ENCODE results near the gene ZNHIT3. TPM values are rescaled to one million over a fixed set of nuclear protein-coding genes. Genes with fewer than 3 reads are reported as not detected.

Gene ZNHIT3
- total and polyA plus RNA-seq, 2 of the 13 experiments (the other 11 are each of a cell fraction or from before 2014, with no cell fraction given): 66.6 to 77.4 TPM

DNA sequence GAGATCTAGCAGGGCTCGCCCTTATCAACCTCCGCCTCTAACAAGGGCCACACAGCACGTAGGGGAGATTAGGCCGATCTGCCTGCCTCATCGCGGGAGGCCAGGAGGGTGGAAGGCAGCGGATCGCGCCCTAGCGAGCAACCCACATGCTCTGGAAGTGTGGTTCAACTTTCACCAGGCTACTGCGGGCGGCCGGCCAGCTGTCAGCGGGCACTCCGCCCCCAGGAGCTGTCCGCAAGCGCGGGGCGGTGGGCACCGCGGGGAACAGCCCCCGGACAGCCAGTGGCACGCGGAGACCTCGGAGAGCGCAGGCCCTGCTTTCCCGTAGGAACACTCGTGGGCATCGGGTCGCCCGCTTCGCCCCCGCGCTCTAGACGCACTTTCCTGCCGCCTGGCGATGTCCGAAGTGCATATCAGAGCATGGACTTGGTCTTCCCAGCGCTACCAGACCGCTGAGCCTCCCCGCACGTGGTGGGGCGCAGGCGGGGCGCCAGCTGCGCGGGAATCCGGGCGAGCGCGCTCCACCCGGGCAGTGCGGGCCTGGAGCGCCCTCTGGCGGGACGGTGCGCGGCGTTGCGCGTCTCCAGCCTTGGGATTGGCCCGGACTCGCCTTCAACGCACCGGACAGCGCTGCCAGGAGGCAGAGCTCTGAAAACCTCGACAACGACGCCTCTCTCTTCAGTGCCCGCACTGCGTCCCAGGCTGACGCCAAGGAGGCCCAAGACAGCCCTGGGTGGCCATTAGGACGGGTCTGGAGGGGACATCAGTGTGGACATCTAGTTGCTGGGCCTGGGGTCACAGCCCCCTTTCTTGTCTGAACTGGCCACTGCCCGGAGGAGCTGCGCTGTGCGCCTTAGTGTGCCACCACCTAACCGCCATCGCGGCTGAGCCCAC lies 3.6 kb upstream of the ZNHIT3 start (continued):
- TF ChIP-seq, protein P1, sequence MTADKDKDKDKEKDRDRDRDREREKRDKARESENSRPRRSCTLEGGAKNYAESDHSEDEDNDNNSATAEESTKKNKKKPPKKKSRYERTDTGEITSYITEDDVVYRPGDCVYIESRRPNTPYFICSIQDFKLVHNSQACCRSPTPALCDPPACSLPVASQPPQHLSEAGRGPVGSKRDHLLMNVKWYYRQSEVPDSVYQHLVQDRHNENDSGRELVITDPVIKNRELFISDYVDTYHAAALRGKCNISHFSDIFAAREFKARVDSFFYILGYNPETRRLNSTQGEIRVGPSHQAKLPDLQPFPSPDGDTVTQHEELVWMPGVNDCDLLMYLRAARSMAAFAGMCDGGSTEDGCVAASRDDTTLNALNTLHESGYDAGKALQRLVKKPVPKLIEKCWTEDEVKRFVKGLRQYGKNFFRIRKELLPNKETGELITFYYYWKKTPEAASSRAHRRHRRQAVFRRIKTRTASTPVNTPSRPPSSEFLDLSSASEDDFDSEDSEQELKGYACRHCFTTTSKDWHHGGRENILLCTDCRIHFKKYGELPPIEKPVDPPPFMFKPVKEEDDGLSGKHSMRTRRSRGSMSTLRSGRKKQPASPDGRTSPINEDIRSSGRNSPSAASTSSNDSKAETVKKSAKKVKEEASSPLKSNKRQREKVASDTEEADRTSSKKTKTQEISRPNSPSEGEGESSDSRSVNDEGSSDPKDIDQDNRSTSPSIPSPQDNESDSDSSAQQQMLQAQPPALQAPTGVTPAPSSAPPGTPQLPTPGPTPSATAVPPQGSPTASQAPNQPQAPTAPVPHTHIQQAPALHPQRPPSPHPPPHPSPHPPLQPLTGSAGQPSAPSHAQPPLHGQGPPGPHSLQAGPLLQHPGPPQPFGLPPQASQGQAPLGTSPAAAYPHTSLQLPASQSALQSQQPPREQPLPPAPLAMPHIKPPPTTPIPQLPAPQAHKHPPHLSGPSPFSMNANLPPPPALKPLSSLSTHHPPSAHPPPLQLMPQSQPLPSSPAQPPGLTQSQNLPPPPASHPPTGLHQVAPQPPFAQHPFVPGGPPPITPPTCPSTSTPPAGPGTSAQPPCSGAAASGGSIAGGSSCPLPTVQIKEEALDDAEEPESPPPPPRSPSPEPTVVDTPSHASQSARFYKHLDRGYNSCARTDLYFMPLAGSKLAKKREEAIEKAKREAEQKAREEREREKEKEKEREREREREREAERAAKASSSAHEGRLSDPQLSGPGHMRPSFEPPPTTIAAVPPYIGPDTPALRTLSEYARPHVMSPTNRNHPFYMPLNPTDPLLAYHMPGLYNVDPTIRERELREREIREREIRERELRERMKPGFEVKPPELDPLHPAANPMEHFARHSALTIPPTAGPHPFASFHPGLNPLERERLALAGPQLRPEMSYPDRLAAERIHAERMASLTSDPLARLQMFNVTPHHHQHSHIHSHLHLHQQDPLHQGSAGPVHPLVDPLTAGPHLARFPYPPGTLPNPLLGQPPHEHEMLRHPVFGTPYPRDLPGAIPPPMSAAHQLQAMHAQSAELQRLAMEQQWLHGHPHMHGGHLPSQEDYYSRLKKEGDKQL (CRISPR knock-in tag; IDR thresholded peaks at IDR 0.05; ENCODE audit: low read depth): no peak
- TF ChIP-seq ZFP1 (CRISPR knock-in tag; IDR thresholded peaks at IDR 0.05) (no peak), KLF16 (CRISPR knock-in tag; IDR thresholded peaks at IDR 0.05) (peak in 1 of 2 experiments; percentile 77; a peak in 2 of 4 replicates), ZFP82 (CRISPR knock-in tag; IDR thresholded peaks at IDR 0.05; ENCODE audit: borderline replicate concordance) (no peak), ZNF598 (CRISPR knock-in tag; IDR thresholded peaks at IDR 0.05; ENCODE audit: borderline replicate concordance) (peak; percentile 71; the same call in 1 of the 2 replicates), ZNF264 (CRISPR knock-in tag; IDR thresholded peaks at IDR 0.05) (no peak), TAF1 (CRISPR knock-in tag; IDR thresholded peaks at IDR 0.05) (no peak), KAT8 (CRISPR knock-in tag; IDR thresholded peaks at IDR 0.05) (peak; percentile 32; the same call in 1 of the 2 replicates), ZNF543 (CRISPR knock-in tag; IDR thresholded peaks at IDR 0.05) (peak; percentile 65; the same call in 1 of the 2 replicates), ZKSCAN1 (IDR thresholded peaks at IDR 0.05; ENCODE audit: low read length) (no peak), ZNF451 (CRISPR knock-in tag; IDR thresholded peaks at IDR 0.05) (peak; percentile 89), ARNT (IDR thresholded peaks at IDR 0.05) (no peak), HOXA9 (CRISPR knock-in tag; IDR thresholded peaks at IDR 0.05; ENCODE audit: borderline replicate concordance) (peak; percentile 88), ZNF207 (IDR thresholded peaks at IDR 0.05; ENCODE audit: borderline replicate concordance) (no peak), ZNF446 (CRISPR knock-in tag; IDR thresholded peaks at IDR 0.05) (0 out of 2 replicates have a peak, but pooled peaks have one; percentile 83), PBX2 (CRISPR knock-in tag; IDR thresholded peaks at IDR 0.05) (no peak), DNMT1 (CRISPR knock-in tag; IDR thresholded peaks at IDR 0.05) (peak; percentile 94; the same call in 1 of the 2 replicates), TEAD3 (CRISPR knock-in tag; optimal IDR thresholded peaks at IDR 0.05; ENCODE audit: borderline replicate concordance) (peak; percentile 27), ZBTB25 (CRISPR knock-in tag; IDR thresholded peaks at IDR 0.05) (peak; percentile 38; the same call in 1 of the 2 replicates), SYNCRIP (IDR thresholded peaks at IDR 0.05; ENCODE audit: insufficient read depth, low read depth, low read length) (no peak), SNAI1 (CRISPR knock-in tag; IDR thresholded peaks at IDR 0.05; ENCODE audit: borderline replicate concordance) (no peak)
- TF ChIP-seq, protein P2, sequence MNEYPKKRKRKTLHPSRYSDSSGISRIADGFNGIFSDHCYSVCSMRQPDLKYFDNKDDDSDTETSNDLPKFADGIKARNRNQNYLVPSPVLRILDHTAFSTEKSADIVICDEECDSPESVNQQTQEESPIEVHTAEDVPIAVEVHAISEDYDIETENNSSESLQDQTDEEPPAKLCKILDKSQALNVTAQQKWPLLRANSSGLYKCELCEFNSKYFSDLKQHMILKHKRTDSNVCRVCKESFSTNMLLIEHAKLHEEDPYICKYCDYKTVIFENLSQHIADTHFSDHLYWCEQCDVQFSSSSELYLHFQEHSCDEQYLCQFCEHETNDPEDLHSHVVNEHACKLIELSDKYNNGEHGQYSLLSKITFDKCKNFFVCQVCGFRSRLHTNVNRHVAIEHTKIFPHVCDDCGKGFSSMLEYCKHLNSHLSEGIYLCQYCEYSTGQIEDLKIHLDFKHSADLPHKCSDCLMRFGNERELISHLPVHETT (CRISPR knock-in tag; conservative IDR thresholded peaks at IDR 0.05): peak; percentile 63; the same call in 1 of the 2 replicates
